NCI-H774 (cell line): ENCODE measurements around the gene ELK3.

Experiments used
- DNase-seq: peaks from one replicate; lab custom pipeline; 2025; lab: John Stamatoyannopoulos, UW

Gene ELK3

GRCh38 chr12:96235484-96235826, 41.3 kb downstream of the ELK3 start:
- no peak for DNase-seq

GRCh38 chr12:96236221-96236822, 42.1 kb downstream of the ELK3 start:
- DNase-seq: no peak

- no peak for DNase-seq
These were observed 42.9 kb downstream of the ELK3 start for GRCh38 chr12:96237035-96237434.

DNA sequence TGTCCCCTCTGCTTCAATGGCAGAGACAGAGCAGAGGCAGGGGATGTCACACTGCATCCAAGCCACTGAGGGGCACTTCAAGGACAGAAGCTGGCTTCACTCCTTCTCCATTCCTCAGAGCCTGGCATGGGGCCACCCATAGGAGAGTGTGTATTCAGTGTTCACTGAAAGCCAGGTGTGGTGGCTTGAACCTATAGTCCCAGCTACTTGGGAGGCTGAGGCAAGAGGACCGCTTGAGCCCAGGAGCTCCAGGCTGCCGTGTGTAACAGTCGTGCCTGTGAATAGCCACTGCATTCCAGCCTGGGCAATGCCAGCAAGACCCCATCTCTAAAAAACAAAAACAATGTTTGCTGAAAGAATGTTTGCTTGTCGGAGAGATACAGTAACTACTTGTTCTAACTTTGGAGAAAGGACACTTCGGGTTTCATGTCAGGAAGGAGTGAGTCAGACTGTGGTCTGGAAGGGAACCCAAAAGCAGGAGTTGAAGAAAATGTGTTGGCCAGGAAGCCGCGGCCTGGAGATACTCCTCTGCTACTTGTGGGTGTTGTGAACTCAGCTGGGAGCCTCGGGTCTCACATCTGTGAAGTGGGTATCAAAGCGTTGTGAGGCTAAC, 43.4 kb downstream of the ELK3 start:
- DNase-seq: no peak

DNA sequence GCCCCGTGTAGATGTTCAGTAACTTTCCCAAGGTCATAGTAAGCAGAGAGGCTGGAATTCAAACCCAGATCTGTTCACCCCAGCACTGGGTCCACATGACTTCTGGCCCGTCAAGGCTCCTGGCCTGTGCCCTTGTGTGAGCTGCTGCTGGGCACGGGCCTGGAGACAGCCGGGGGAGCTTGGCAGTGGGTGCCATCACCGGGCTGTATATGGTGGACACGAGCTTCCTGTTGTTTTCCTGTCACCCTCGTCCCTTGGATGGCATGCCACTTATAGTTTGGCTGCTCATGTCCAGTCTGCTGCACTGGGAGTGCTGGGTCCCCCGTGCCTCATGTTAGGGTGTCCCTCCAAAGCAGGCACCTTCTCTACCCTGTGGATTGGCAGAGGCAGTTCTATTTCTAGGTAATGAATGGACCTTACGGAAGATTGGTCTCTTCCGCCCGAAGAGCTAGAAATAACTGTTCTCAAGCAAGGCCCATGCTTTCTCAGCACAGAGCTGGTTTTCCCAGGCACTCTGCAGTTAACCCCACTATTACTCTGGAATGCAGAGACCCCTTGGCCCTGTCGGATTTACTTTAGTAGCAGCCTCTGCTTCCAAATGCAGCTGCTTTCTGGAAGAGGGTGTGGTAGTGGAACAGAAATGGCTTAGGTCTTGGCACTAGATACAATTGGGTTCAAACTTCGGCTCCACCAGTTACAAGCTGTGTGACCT, 44.3 kb downstream of the ELK3 start:
- no peak for DNase-seq

GRCh38 chr12:96239711-96240635, 45.8 kb downstream of the ELK3 start:
- no peak for DNase-seq

GRCh38 chr12:96240656-96241055, 46.5 kb downstream of the ELK3 start:
- DNase-seq: no peak

DNA sequence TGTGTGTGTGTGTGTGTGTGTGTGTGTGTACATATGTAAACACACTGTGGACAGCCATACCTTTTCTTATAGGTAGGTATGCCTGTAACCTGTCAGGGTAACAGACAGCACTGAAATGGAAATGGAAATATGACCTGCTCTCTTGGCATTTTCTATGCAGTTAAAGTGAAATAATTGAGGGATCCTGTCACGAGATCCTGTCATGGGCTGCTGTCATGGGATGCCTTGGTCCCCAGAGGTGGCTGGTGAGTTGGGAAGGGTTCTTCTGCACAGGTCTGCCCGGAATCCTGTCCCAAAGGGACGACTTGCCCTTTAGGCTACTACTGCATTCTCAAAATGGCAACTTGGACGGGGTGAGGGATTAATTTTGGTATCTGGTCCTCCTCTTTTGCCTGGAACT, 47.3 kb downstream of the ELK3 start:
- DNase-seq: no peak

DNA sequence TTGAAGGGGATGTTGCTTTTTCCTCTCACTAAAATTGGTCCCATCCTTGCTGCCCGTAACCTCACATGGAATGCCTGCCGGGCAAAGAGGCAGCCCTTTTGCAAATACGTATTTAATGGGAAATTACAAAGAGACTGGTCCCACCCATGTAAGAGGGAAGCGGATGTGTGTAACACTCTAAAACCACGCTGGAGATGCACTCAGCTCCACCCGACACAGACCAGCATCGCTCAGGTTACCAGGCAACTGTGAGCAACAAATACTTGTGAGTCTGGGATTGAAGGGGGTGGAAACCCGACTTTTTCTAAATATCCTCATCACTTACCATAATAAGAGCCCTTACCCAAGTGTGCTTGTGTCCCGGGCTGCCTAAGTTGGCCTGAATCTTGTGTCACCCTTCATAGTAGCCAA, 47.7 kb downstream of the ELK3 start:
- DNase-seq: no peak

DNA sequence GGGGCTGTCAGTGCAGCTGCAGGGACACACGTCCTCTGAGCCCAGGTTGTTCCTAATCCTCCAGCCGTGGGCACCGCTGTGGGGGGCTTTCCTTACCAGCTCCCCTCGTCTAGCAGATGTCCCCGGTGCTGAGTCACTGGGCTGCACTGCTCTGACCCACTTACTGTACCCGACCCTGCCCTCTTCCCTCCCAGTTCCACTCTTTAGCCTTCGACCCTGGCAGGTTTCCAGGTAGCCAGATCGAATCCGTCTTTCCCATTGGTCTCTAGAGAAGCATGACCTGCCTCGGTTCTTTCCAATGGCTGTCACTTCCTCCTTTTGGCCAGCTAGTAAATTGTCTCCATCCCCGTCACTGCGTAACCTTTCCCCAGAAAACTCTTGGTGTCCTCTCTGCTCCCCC, 48.4 kb downstream of the ELK3 start:
- DNase-seq: no peak

DNA sequence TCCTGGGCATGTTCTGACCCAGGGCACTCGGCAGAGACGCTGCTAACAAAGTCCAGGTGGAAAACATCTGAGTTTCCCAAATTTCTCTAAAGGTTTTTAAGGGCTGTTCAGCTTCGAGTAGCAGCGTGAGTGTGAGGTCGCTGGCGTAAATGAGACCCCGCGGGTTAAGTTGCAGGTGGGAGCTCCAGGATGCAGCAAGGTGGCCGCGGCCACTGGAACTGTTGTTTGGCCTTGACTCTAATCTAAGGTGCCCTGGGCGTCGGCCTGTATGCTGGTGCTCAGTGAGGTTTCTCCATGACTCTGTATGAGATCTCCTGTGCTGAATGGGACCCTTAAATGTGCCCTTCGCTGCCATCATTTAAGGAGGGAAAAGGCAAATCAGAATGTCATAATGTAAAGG, 50.7 kb downstream of the ELK3 start:
- no peak for DNase-seq

- DNase-seq: no peak
These were observed 52.8 kb downstream of the ELK3 start for GRCh38 chr12:96246926-96247505.

DNA sequence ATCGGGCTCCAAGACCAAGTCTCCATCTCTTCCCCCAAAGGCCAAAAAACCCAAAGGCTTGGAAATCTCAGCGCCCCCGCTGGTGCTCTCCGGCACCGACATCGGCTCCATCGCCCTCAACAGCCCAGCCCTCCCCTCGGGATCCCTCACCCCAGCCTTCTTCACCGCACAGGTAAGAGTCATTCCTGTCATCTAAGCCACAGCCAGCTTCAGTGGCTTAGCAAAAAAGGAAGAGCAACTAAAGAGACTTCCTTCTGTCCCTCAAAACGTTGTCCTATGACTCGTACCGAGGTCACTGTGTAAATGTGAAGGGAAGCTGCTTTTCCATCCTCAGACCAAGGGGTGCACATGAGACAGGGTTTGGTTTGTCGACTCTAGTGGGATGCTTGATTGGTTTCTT, 53.4 kb downstream of the ELK3 start:
- no peak for DNase-seq

DNA sequence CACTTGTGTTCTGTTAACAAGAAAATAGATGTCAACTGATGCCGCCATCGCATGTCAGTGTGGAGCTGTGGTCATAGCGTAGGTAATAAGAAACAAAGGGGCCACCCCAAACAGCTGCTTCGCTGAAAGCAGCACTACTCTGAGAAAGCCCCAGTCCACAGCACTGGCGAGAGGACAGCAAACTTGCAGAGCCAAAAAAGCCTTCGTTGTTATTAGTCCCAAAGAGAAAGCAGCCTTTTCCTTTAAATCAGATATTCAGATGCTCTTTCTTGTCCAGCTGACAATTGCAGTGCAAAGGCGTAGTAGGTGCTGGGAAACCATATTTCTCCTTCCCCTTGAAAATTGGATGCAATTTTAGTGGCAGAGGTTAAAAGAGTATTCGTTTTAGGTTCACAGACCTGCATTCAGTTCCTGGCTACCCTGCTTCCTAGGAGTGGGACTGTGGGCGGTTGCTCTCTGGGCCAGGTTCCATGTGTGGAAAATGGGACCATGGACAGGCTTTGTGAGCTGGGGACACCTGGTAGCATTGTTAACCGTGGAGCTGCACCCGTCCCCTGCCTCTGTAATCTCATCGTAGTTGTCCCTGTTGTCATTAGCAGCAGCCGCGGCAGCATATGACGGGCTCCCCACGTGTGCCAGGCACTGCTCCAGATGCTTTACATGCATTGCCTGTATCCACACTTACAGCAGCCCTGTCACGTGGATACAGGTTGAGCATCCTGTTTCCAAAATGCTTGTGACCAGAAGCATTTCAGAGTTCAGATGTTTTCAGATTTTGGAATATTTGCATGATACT, 54.2 kb downstream of the ELK3 start:
- no peak for DNase-seq

- DNase-seq: no peak
These were observed 55.3 kb downstream of the ELK3 start for GRCh38 chr12:96249196-96250118.

- DNase-seq: no peak
These were observed 56.0 kb downstream of the ELK3 start for GRCh38 chr12:96250119-96250685.

DNA sequence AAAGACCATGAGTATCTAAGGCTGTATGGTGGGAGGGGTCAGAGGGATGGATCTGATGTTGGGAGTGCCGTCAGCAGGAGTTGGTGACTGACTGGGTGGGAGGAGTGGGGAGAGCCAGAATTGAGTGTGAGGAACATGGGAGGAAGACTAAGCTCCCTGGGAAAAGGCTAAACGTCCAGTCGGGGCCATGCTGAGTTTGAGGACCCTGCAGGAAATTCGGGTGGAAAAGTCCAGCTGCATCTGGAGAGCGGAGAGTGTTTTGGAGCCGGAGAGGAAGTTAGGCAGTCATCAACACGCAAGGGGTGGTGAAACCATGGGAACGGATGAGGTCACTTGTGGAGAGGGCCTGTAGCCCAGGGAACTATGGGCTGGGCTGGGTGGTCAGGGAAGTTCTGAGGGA, 60.9 kb downstream of the ELK3 start:
- DNase-seq: no peak

- no peak for DNase-seq
These were observed 62.6 kb downstream of the ELK3 start for GRCh38 chr12:96256672-96257361.

- no peak for DNase-seq
These were observed 63.5 kb downstream of the ELK3 start for GRCh38 chr12:96257550-96258103.
